ENCODE measurements around the gene OR5H14.
"Not testable (repeated sequence)": the region's sequence is repeated elsewhere in the genome, so short reads cannot be mapped to it uniquely, and the experiment has no call there.

The OR5H14 gene

DNA sequence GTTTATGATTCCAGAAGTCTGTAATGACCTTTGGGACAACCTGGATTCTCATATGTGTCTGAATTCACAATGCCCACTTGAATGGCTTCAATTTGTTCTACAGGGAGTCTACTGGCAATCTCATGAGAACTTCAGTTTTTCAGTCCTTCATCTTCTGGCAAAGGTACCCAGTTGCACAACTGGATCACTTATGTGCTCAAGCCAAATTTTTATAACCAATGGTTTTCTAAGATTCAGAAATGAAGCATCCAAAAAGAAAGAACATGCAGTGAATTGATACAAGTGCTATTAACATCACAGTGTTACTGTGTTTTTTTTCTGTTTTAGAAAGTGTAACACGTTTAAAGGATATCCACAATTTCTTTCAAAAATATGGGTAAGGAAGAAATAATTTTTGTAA, at the start of gene OR5H14:
TSS of gene OR5H14 (plus strand) at position 301 of the 400 bp plus-strand sequence. CDS start 1,907 bp downstream, outside the sequence.
- no peak for DNase-seq

DNA sequence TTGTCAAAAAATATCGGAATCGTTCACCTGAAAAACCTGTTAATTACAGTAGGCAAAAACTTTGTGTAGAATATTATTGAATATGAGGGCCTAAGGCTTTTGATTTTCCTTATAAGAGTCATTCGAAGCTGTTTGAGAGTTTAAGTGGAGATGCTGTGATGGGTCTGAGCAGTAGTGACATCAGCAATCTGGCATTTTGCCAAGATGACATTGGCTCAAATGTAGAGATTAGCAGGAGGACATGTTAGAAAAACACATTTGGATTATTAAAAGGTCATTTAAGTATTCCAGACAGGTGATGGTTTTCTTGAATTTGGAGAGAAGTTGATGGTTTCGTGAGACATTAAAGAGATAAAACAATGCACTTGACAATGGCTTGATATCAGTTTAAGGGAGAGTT, 47.4 kb upstream of the OR5H14 start:
- no peak for DNase-seq

DNA sequence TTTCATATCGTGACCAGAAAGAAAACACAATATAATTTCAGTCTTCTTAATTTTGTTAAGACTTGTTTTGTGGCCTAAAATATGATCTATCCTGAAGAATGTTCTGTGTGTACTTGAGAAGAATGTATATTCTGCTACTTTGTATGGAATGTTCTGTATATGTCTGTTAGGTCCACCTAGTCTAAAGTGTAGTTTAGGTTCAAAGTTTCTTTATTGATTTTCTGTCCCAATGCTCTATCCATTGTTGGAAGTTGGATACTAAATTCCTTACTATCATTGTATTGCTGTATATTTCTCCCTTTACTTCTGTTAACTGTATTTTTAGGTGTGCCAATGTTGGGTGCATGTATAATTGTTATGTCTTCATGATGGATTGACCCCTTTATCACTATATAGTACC, 39.1 kb upstream of the OR5H14 start:
- no peak for DNase-seq

- no peak for DNase-seq
Observed at GRCh38 chr3:98109807-98110549, 37.3 kb upstream of the OR5H14 start.

DNA sequence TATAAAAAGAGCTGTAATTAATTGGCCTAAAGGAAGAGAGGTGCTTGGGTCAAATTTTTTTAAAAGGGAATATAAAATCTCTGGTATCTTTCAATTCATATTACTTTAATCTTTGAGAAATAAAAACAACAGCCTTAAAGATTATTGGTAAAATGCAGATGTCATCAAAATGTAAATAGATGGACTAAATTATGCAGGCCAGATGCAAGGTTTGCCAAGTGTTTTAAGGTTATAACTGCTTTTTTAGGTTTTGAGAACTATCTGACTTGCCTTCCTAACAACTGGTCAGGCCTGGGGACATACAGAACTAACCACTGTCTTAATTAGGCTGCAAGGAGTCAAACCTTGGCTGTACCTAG, 36.8 kb upstream of the OR5H14 start:
- DNase-seq, result no peak

- DNase-seq, result no peak
Observed at GRCh38 chr3:98114264-98114663, 33.0 kb upstream of the OR5H14 start.

DNA sequence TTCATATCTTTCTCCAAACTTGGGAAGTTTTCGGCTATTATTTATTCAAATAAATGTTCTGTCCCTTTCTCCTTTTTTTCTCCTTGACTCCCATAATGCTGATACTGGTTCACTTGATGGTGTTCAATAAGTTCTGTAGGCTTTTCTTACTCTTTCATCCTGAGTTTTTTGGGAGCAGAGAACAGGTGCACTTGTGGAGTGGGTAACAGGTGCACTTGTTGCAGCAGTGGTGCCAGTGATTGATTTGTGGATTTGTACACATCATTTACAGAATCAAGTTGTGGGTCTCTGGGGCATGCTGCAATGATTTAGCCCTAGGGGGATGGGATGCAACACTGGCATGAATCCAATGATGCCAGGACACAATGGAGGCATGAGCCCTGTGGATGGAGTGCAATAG, 31.6 kb upstream of the OR5H14 start:
- no peak for DNase-seq

GRCh38 chr3:98130421-98130820, 16.9 kb upstream of the OR5H14 start, which contains the start of gene OR5H1:
TSS of gene OR5H1 (plus strand) at chr3:98130721. CDS start at chr3:98132698, 1,977 bp downstream.
- DNase-seq, result no peak

- DNase-seq, result no peak
Observed at GRCh38 chr3:98136631-98137030, 10.6 kb upstream of the OR5H14 start.

DNA sequence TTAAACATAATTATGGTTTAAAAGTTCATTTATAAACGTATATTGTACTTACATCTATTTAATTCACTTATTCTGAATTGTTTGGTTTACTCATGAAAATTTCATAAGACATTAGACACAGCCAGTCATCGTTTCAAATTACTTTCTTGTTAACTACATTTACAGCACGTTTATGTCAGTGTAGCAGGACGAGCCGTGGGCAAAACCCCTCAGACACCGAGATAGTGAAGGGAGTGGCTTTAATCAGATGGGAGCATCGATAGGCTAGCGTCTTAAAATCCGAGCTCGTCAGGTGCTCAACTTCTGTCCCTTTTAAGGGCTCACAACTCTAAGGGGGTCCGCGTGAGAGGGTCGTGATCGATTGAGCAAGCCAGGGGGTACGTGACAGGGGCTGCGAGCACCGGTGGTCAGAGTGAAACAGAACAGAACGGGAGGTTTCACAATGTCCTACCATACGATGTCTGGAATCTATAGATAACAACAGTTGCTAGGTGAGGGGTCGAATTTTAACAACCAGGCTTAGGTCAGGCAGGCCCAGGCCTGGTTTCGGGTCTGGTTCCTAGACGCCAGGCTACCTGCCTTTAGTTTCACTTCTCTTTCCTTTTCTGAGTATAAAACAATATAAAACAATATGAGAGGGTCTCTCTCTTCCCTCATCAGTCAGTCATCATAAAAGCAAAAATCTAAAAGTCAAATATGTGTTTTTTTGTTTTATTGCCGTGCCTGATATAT, 9.3 kb upstream of the OR5H14 start:
- not testable (repeated sequence) for DNase-seq

DNA sequence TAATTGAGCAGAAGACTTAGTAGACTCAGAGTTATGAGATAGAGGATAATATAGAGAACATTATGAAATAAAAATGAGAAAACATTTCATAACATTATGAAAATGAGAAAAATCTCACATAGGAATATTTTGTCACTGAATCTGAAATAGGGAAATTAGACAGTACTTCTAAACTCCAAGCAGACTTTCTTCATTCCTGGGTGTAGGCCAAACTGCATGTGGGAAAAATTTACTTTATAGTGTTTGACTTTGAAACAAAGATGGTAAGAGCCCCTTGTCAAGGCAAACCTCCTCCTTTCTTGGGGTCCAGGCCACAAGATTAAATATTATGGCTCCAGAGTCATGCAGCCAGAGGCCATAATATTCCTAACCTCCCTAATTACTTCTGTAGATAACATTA, 6.7 kb upstream of the OR5H14 start:
- DNase-seq, result no peak

GRCh38 chr3:98148751-98149150, 1.5 kb downstream of the OR5H14 start:
- no peak for DNase-seq

GRCh38 chr3:98149456-98149855, 2.2 kb downstream of the OR5H14 start:
- not testable (repeated sequence) for DNase-seq

GRCh38 chr3:98151241-98151640, 4.0 kb downstream of the OR5H14 start:
- no peak for DNase-seq

DNA sequence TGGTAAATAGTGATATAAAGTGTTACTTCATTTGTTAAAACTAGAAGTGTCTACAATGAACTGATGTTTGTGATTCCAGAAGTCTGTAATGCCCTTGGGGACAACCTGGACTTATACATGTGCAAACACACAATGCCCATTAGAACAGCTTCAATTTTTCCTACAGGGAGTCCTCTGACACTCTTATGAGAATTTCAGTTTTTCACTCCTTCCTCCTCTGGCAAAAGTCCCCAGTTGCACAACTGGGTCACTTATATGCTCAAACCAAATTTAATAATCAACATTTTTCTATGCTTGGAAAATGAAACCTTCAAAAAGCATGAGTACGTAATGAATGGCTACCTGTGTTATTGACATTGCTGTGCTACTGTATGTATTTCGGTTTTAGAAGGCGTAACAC, 19.1 kb downstream of the OR5H14 start, which contains the start of gene OR5H15:
TSS of gene OR5H15 (plus strand) at position 301 of the 400 bp plus-strand sequence. CDS start 2,004 bp downstream, outside the sequence.
- no peak for DNase-seq

DNA sequence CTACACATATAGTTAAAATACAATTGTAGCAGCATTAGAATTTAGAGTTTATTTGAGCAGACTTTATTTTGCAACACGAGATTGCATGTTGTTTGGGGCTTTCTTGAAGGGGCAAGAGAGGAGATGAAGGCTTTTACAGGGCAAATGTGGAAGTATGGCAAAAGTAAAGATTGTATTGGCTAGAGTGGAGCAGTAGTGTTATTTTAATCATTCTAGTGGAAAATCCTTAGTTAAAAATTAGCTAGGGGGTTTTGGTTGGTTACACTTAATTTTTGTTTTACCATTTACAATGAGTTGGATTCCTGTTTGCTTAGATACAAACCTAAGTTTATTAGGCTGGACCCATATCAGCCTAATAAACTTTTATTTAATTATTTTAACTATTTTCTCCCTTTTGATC, 23.8 kb downstream of the OR5H14 start:
- DNase-seq, result no peak

GRCh38 chr3:98172621-98173020, 25.3 kb downstream of the OR5H14 start:
- DNase-seq, result peak; percentile 19

- DNase-seq, result no peak
Observed at GRCh38 chr3:98180319-98180890, 33.1 kb downstream of the OR5H14 start.

DNA sequence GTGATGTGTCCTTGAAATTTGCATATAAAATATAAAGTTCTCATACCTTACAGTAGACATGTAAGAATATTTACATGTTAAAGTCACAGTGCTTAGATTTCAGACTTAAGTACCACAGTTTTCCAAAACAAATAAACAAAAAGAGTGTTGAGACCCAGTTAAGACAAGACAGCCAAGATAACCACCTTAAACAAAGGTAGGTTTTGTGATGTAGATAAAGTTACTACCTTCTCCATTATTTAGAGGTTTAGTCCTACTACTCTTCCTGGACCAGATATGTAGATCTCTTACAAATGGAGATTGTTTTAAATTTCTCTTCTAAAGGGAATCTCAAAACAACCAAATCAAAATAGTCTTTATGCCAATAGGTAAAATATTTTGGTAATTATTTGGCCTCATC, 34.9 kb downstream of the OR5H14 start:
- DNase-seq, result no peak

DNA sequence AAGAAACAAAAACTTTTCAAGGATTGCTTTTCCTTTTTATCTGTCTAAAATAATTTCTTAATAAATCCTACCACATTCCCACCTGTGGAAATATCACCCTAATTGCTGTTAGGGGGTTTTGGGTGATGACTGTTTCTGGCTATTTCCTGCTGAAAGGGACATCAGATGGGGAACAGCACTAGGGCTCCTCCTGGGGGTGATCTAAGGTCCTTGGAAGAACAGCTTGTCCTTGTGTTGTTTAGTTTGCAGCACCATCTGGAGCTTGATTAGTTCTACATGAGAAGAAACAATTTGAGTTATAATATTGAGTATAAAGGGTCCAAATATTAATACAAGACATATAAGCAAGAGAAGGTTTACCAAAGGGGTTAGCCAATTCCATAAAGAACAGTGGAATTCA, 37.9 kb downstream of the OR5H14 start:
- DNase-seq, result no peak

- DNase-seq, result peak; percentile 22
Observed at GRCh38 chr3:98188545-98188944, 41.3 kb downstream of the OR5H14 start.

DNA sequence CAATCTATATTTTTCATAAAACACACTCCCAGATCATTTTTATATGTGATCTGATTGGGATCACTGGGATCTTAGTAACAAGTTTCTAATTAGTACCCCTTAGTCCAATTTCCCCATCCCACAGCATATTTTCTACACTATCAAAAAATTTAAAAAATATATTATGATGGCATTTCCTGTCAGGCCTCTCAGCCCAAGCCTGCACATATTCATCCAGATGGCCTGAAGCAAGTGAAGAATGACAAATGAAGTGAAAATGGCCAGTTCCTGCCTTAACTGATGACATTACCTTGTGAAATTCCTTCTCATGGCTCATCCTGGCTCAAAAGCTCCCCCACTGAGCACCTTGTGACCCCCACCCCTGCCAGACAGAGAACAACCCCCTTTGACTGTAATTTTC, 43.6 kb downstream of the OR5H14 start:
- DNase-seq, result not testable (repeated sequence)

GRCh38 chr3:98196293-98196692, 49.0 kb downstream of the OR5H14 start:
- not testable (repeated sequence) for DNase-seq

DNA sequence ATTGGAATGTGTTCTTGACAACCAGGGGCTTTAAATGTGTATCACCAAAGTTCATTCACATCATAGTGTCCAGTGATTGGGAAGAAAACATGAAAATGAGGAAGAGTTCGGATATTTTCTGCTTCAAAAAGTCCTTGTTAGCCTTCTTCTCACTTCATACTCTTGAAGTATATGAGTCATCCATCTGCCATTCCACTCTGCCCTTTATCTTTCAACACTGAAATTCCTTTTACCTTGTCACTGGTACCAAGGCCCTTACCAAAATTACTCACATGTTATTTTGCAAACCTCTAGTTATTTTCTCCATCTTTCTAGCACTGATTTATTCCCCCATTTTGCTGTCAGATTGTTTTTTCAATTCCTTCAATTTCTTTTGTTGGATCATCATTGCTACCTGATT, 51.7 kb downstream of the OR5H14 start:
- DNase-seq, result no peak

All from NCI-H2171 treated with DMSO at 0.1 percent for 48 hours (cell line).